ENCODE results near the gene ZNF274. TPM values are rescaled to one million over a fixed set of nuclear protein-coding genes. Genes with fewer than 3 reads are reported as not detected.
A peak's percentile ranks its signal among the peaks of the same experiment; 100 is the strongest.

ZNF274 gene
- total RNA-seq, 2 experiments from 2014 or later = 36.2 to 36.4 TPM

- no peaks in the 10 kb centered on the region for H4K20me1 ChIP-seq (ENCODE audit: insufficient read depth, low read length)
- no TSS peak for BruUV-seq (replicated peaks)
- H3K4me1 ChIP-seq (ENCODE audit: insufficient read depth, low read length, poor library complexity, severe bottlenecking) = no peaks in the 10 kb centered on the region
- H3K4me3 ChIP-seq (ENCODE audit: low read depth, low read length, poor library complexity, severe bottlenecking) = no peak overlapping the region
- TF ChIP-seq EZH2phosphoT487 (IDR thresholded peaks at IDR 0.05; ENCODE audit: borderline replicate concordance, low read depth, low read length) = no peak
- no peak for TF ChIP-seq CTCF (conservative IDR thresholded peaks at IDR 0.05; ENCODE audit: low read length)
- no peak overlapping the region for H3K4me2 ChIP-seq (ENCODE audit: low read length)
- CTCF ChIA-PET (ENCODE audit: unreplicated experiment) = no interaction called here
- H3K36me3 ChIP-seq (ENCODE audit: insufficient read depth, low read length) = peaks cover 100% of the 10 kb centered on the region
- H3K79me2 ChIP-seq (ENCODE audit: insufficient read depth, low read depth, low read length) = no peaks in the 10 kb centered on the region
- DNase-seq (ENCODE audit: low spot score) = no peak
- POLR2A ChIA-PET = no interaction called here
- H2AFZ ChIP-seq (ENCODE audit: low read length) = no peak overlapping the region
- H3K9me3 ChIP-seq (ENCODE audit: low read length) = peaks cover 49% of the 10 kb centered on the region
- intact Hi-C loops (cut with micrococcal nuclease; ENCODE audit: unreplicated experiment) = no loop called here
- H3K27ac ChIP-seq (ENCODE audit: low read depth, low read length, poor library complexity, severe bottlenecking) = no peak overlapping the region
- H3K9me2 ChIP-seq (ENCODE audit: insufficient read depth, low read length) = no peaks in the 10 kb centered on the region
Observed at GRCh38 chr19:58204566-58204965, 21.7 kb downstream of the ZNF274 start.

DNA sequence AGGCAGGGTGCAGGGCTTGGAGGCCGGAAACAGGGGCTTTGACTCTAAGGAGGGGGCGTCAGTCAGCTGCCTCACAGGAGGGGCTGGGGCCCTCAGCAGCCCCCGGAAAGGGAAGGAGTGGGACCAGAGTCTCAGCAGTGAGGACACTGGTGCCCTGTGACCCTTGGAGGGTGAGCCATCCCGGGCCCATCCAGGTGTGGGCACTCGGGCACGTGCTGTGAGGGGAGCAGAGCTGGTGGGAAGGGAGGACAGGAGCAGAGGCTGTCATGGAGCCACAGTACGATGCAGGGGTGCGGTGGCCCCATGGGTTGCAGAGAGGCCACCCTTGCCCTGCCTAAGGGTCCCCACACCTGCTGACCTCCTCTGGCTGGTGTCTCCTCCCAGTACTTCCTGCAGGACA, 26.7 kb downstream of the ZNF274 start:
- DNase-seq (ENCODE audit: low spot score) = no peak
- peaks cover 100% of the 10 kb centered on the region for H3K36me3 ChIP-seq (ENCODE audit: insufficient read depth, low read length)
- no TSS peak for BruUV-seq (replicated peaks)
- POLR2A ChIA-PET = no interaction called here
- H2AFZ ChIP-seq (ENCODE audit: low read length) = no peak overlapping the region
- TF ChIP-seq CTCF (conservative IDR thresholded peaks at IDR 0.05; ENCODE audit: low read length) = no peak
- no peak for TF ChIP-seq EZH2phosphoT487 (IDR thresholded peaks at IDR 0.05; ENCODE audit: borderline replicate concordance, low read depth, low read length)
- no peaks in the 10 kb centered on the region for H3K4me1 ChIP-seq (ENCODE audit: insufficient read depth, low read length, poor library complexity, severe bottlenecking)
- intact Hi-C loops (cut with micrococcal nuclease; ENCODE audit: unreplicated experiment) = no loop called here
- no peak overlapping the region for H3K4me3 ChIP-seq (ENCODE audit: low read depth, low read length, poor library complexity, severe bottlenecking)
- H3K79me2 ChIP-seq (ENCODE audit: insufficient read depth, low read depth, low read length) = no peaks in the 10 kb centered on the region
- no peaks in the 10 kb centered on the region for H4K20me1 ChIP-seq (ENCODE audit: insufficient read depth, low read length)
- peaks cover 56% of the 10 kb centered on the region for H3K9me3 ChIP-seq (ENCODE audit: low read length)
- no peak overlapping the region for H3K27ac ChIP-seq (ENCODE audit: low read depth, low read length, poor library complexity, severe bottlenecking)
- CTCF ChIA-PET (ENCODE audit: unreplicated experiment) = no interaction called here
- no peak overlapping the region for H3K4me2 ChIP-seq (ENCODE audit: low read length)
- no peaks in the 10 kb centered on the region for H3K9me2 ChIP-seq (ENCODE audit: insufficient read depth, low read length)

GRCh38 chr19:58212336-58213074, 29.6 kb downstream of the ZNF274 start:
- H3K36me3 ChIP-seq (ENCODE audit: insufficient read depth, low read length) = peaks cover 72% of the 10 kb centered on the region
- no peaks in the 10 kb centered on the region for H3K4me1 ChIP-seq (ENCODE audit: insufficient read depth, low read length, poor library complexity, severe bottlenecking)
- CTCF ChIA-PET (ENCODE audit: unreplicated experiment) = no interaction called here
- TF ChIP-seq EZH2phosphoT487 (IDR thresholded peaks at IDR 0.05; ENCODE audit: borderline replicate concordance, low read depth, low read length) (no peak), CTCF (conservative IDR thresholded peaks at IDR 0.05; ENCODE audit: low read length) (no peak)
- peaks cover 33% of the 10 kb centered on the region for H3K9me3 ChIP-seq (ENCODE audit: low read length)
- no peak overlapping the region for H3K4me3 ChIP-seq (ENCODE audit: low read depth, low read length, poor library complexity, severe bottlenecking)
- no peak overlapping the region for H3K4me2 ChIP-seq (ENCODE audit: low read length)
- no peaks in the 10 kb centered on the region for H3K79me2 ChIP-seq (ENCODE audit: insufficient read depth, low read depth, low read length)
- POLR2A ChIA-PET = interaction anchor here (0.6 kb wide), 1 partner anchor 78 kb away, joined by 3 read pairs; no protein-coding TSS in a partner anchor
- DNase-seq (ENCODE audit: low spot score) = no peak
- intact Hi-C loops (cut with micrococcal nuclease; ENCODE audit: unreplicated experiment) = no loop called here
- no peak overlapping the region for H3K27ac ChIP-seq (ENCODE audit: low read depth, low read length, poor library complexity, severe bottlenecking)
- no peak overlapping the region for H2AFZ ChIP-seq (ENCODE audit: low read length)
- no peaks in the 10 kb centered on the region for H4K20me1 ChIP-seq (ENCODE audit: insufficient read depth, low read length)
- H3K9me2 ChIP-seq (ENCODE audit: insufficient read depth, low read length) = no peaks in the 10 kb centered on the region
- BruUV-seq (replicated peaks) = TSS peak; percentile 76

Data from OCI-LY7 (cell line).